Measurements from ENCODE around the gene HOXB9. TPM values are rescaled to one million over a fixed set of nuclear protein-coding genes. Genes with fewer than 3 reads are reported as not detected.

Gene HOXB9
- total RNA-seq, 1 donor from 2014 or later: 0.20 TPM

DNA sequence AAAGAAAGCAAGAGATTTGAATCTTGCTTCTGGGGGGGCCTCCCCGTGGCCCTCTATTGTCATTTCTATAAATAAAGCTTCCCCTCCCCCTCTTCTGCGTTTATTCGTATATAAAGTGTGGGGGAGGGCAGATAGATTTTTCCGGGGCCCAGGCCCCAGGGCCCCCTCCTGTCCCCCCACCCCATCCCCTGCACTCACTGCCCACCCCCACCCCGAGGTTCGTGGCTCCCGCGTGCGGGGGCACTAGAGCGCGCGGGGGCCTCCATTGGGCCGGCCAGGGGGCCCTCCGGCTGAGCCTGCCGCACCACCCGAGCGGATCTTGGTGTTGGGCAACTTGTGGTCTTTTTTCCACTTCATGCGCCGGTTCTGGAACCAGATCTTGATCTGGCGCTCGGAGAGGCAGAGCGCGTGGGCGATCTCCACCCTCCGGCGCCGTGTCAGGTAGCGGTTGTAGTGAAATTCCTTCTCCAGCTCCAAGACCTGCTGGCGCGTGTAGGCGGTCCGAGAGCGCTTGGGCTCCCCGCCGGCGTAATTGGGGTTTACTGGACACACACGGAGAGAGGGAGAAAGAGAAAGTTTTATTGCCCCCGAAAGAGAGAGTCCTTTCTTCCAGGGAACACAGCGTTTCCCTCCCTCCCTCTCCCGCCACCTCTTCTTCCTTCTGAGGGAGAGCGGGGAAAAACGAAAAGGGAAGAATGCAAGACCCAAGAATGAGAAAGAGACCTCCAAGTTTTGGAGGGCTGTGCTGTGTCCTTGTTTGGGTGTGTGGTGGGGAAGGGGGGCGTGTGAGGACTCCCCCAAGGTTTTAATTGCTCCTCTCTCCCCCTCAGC, 49.5 kb downstream of the HOXB9 start:
- DNase-seq (ENCODE audit: low spot score): no peak
- no peaks in the 10 kb centered on the region for H3K9me3 Mint-ChIP-seq (ENCODE audit: low read depth)
- no peaks in the 10 kb centered on the region for H3K4me1 Mint-ChIP-seq (ENCODE audit: low read depth)
- peaks cover 86% of the 10 kb centered on the region for H3K27me3 Mint-ChIP-seq (ENCODE audit: low read depth)
- no peak overlapping the region for H3K27ac Mint-ChIP-seq (ENCODE audit: unreplicated experiment)
- peaks cover 4% of the 10 kb centered on the region for H3K36me3 Mint-ChIP-seq (ENCODE audit: low read depth)
- no peak overlapping the region for H3K4me3 Mint-ChIP-seq (ENCODE audit: unreplicated experiment)
- TF ChIP-seq, protein P1, sequence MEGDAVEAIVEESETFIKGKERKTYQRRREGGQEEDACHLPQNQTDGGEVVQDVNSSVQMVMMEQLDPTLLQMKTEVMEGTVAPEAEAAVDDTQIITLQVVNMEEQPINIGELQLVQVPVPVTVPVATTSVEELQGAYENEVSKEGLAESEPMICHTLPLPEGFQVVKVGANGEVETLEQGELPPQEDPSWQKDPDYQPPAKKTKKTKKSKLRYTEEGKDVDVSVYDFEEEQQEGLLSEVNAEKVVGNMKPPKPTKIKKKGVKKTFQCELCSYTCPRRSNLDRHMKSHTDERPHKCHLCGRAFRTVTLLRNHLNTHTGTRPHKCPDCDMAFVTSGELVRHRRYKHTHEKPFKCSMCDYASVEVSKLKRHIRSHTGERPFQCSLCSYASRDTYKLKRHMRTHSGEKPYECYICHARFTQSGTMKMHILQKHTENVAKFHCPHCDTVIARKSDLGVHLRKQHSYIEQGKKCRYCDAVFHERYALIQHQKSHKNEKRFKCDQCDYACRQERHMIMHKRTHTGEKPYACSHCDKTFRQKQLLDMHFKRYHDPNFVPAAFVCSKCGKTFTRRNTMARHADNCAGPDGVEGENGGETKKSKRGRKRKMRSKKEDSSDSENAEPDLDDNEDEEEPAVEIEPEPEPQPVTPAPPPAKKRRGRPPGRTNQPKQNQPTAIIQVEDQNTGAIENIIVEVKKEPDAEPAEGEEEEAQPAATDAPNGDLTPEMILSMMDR (IDR thresholded peaks at IDR 0.05): no peak

DNA sequence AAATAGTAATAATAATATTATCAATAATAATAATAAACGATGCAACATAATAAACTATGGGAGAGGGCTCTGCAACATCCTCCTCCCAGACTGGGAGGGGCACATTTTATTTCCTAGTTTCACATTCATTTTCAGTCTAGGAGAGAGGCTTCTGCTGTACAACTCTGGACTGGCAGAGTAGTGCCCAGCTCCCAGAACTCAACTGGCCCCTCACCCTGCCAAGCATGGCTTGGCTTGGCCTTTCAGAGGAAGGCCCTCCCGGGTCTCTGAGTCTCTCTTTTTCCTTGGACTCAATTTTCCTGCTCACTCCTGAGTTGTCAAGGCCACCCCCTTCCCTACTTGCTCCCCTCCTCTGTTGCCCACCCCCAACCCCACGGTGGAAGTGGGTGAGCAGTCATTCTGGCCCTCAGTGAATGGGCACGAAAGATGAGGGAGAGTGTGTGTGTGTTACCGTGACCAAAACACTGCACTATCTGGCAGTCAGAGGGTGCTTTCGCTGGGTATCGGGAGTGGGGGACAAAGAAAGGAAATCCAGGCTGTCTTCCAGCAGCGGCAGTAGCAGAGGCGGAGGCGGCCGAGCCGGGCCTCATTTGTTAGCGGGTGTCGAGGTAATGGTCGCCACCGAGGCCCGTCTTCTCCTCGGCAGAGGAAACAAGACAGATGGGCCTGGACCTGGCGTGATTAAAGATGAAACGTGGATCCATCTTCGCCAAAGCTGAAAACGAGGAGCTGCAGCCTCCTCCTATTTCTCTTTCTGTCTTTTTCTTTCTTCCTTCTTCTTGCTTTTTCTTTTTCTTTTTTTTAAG, 50.3 kb downstream of the HOXB9 start:
- Mint-ChIP-seq H3K27ac (ENCODE audit: unreplicated experiment) (no peak overlapping the region), H3K9me3 (ENCODE audit: low read depth) (no peaks in the 10 kb centered on the region), H3K27me3 (ENCODE audit: low read depth) (peaks cover 86% of the 10 kb centered on the region), H3K36me3 (ENCODE audit: low read depth) (peaks cover 4% of the 10 kb centered on the region), H3K4me1 (ENCODE audit: low read depth) (no peaks in the 10 kb centered on the region), H3K4me3 (ENCODE audit: unreplicated experiment) (no peak overlapping the region)
- TF ChIP-seq, protein P1 (IDR thresholded peaks at IDR 0.05): no peak
- no peak for DNase-seq (ENCODE audit: low spot score)

DNA sequence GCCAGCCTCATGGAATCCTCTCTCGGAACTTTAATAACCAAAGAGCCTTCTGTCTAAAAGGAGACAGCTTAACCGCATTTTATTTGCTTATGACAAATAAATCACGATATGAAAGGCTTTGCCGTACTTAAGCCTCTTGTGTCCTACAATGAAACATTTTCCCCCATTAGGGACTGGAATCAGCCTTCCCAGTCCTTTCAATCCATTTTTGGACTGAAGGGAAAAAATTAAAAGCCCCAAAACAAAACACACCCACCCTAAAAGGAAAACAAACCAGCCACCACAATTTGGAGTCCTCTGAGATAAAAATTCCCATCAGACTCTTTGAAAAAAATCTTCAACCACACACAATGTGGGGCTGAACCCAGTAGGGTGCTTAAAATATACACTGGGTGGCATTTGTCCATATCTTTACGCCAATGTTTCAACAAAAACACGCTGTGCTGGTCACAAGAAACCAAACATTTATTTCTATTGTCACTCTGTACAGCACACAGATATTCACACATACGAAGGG, 51.0 kb downstream of the HOXB9 start:
- no peaks in the 10 kb centered on the region for H3K4me1 Mint-ChIP-seq (ENCODE audit: low read depth)
- H3K9me3 Mint-ChIP-seq (ENCODE audit: low read depth): no peaks in the 10 kb centered on the region

DNA sequence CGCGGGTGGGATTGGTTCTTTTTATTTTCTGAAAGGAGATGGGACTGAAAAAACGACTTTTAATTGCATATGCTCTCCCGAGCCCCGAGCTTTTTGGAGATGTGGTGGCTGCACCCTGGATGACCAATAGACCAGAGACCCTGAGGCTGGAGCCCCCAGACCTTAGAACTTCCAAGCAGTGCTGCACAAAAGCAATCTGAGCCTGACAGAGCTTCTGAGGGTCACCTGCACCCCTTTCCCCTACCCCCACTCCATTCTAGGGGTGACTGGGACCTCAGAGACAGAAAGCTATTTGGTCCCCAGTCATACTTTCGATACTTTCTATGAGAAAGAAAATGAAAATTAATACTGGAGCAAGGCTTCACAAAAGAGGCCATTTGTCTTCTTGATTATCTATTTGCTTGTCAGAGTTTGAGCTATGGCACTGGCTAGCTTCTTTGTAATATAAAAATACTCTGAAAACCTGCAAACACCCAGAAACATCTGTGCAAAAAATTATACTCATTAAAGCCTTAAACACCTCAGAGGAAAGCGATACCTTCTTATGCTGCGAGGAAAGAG, 51.6 kb downstream of the HOXB9 start:
- Mint-ChIP-seq H3K4me1 (ENCODE audit: low read depth) (no peaks in the 10 kb centered on the region), H3K9me3 (ENCODE audit: low read depth) (no peaks in the 10 kb centered on the region), H3K4me3 (ENCODE audit: unreplicated experiment) (no peak overlapping the region), H3K27ac (ENCODE audit: unreplicated experiment) (no peak overlapping the region), H3K36me3 (ENCODE audit: low read depth) (peaks cover 1% of the 10 kb centered on the region), H3K27me3 (ENCODE audit: low read depth) (peaks cover 87% of the 10 kb centered on the region)
- TF ChIP-seq, protein P1 (IDR thresholded peaks at IDR 0.05): no peak
- DNase-seq (ENCODE audit: low spot score): no peak

More for the DNA sequence above, 51.0 kb downstream of the HOXB9 start:
- no peak overlapping the region for H3K4me3 Mint-ChIP-seq (ENCODE audit: unreplicated experiment)
- H3K36me3 Mint-ChIP-seq (ENCODE audit: low read depth): peaks cover 4% of the 10 kb centered on the region
- no peak overlapping the region for H3K27ac Mint-ChIP-seq (ENCODE audit: unreplicated experiment)
- peaks cover 85% of the 10 kb centered on the region for H3K27me3 Mint-ChIP-seq (ENCODE audit: low read depth)
- no peak for DNase-seq (ENCODE audit: low spot score)
- TF ChIP-seq, protein P1 (IDR thresholded peaks at IDR 0.05): no peak
